A549 (cell line): ENCODE results near the gene SNTG2. TPM values are rescaled to one million over a fixed set of nuclear protein-coding genes. Genes with fewer than 3 reads are reported as not detected.
"Not testable (repeated sequence)": the region's sequence is repeated elsewhere in the genome, so short reads cannot be mapped to it uniquely, and the experiment has no call there.

Source experiments
- ATAC-seq, 2 experiments: fragments of 200-7000 bp in 1 of 2; fragments of >200 bp in 1 of 2; cut with Nextera tagmentation in 1 of 2; cut with Tn5 transposase in 1 of 2; 3 replicates each; pipeline versions ENCODE4 v1.8.0 to v1.9.1; 2018 to 2020; ENCODE audit warnings: mild to moderate bottlenecking in 1 of 2, moderate library complexity in 1 of 2
- CTCF ChIA-PET: fragments of 300-600 bp; sonication (Branson Sonifier 250); formaldehyde crosslinking; extraction: SDS; loops from one replicate; lab custom pipeline; 2021; ENCODE audit warnings: antibody characterized with exemption, inconsistent platforms; lab: Yijun Ruan, JAX
- POLR2A ChIA-PET: fragments of 350-600 bp; formaldehyde crosslinking; extraction: SDS; loops from one replicate; lab custom pipeline; 2021; ENCODE audit warnings: antibody characterized with exemption, inconsistent platforms; lab: Yijun Ruan, JAX
- DNase-seq, 2 experiments: peaks; one replicate each; pipeline versions ENCODE4 v3.0.0 to v3.0.0-alpha.2; 2011 to 2016; ENCODE audit warnings: low read depth in 1 of 2, low spot score in 1 of 2
- FAIRE-seq: peaks from 2 replicates; lab custom pipeline; 2011; peaks lifted over from hg19 to GRCh38; lab: Jason Lieb, UNC
- H3K27ac ChIP-seq, 2 experiments: fragments of >200 bp; sonication (Bioruptor Twin); formaldehyde crosslinking; 3 replicates each; pipeline ENCODE4 v1.5.1; 2016 to 2017
- H3K4me1 ChIP-seq: fragments of >200 bp; sonication (Bioruptor Twin); formaldehyde crosslinking; 3 replicates; pipeline ENCODE4 v1.6.1; 2016
- H3K4me2 ChIP-seq: fragments of >200 bp; sonication (Bioruptor Twin); formaldehyde crosslinking; 3 replicates; pipeline ENCODE4 v1.6.1; 2016
- H3K4me3 ChIP-seq: fragments of >200 bp; sonication (Bioruptor Twin); formaldehyde crosslinking; 3 replicates; pipeline ENCODE4 v1.5.1; 2016
- H3K9me3 ChIP-seq: fragments of >200 bp; sonication (Bioruptor Twin); formaldehyde crosslinking; 3 replicates; pipeline ENCODE4 v1.6.1; 2016
- BCL3 ChIP-seq: fragments of >200 bp; sonication (Bioruptor Twin); formaldehyde crosslinking; IDR thresholded peaks from 3 replicates; pipeline ENCODE4 v1.6.1; 2016
- BHLHE40 ChIP-seq: IDR thresholded peaks from 2 replicates; pipeline ENCODE4 v1.6.1; 2012; ENCODE audit warnings: low read depth, low read length, inconsistent platforms
- CBX2 ChIP-seq: fragments of 200-600 bp; sonication (generic); IDR thresholded peaks from 2 replicates; pipeline ENCODE4 v1.6.1; 2016; ENCODE audit warnings: low read depth, mild to moderate bottlenecking, borderline replicate concordance
- FOSB ChIP-seq: fragments of 250-450 bp; sonication (Bioruptor Pico); IDR thresholded peaks from 2 replicates; pipeline ENCODE4 v1.5.0; 2020; ENCODE audit warnings: mild to moderate bottlenecking, moderate library complexity
- FOSL2 ChIP-seq, 2 experiments: fragments of 450-650 bp in 1 of 2; fragments of >200 bp in 1 of 2; sonication (Bioruptor Twin) in 1 of 2; formaldehyde crosslinking; IDR thresholded peaks; 2 replicates each; pipeline versions ENCODE4 v1.5.0 to v1.6.1; 2016 to 2020; ENCODE audit warnings: mild to moderate bottlenecking in 1 of 2, moderate library complexity in 1 of 2
- GATA3 ChIP-seq: IDR thresholded peaks from 2 replicates; pipeline ENCODE4 v1.6.1; 2012; ENCODE audit warnings: borderline replicate concordance
- HEYL ChIP-seq: fragments of 250-450 bp; sonication (Bioruptor Pico); IDR thresholded peaks from 2 replicates; pipeline ENCODE4 v1.8.0; 2021; ENCODE audit warnings: mild to moderate bottlenecking, moderate library complexity
- HMGXB4 ChIP-seq: fragments of 250-450 bp; sonication (Bioruptor Pico); IDR thresholded peaks from 2 replicates; pipeline ENCODE4 v1.5.0; 2021; ENCODE audit warnings: mild to moderate bottlenecking, moderate library complexity, borderline replicate concordance
- HOXA7 ChIP-seq: fragments of 250-450 bp; sonication (Bioruptor Pico); IDR thresholded peaks from 2 replicates; pipeline ENCODE4 v1.5.0; 2020; ENCODE audit warnings: mild to moderate bottlenecking, moderate library complexity
- JUN ChIP-seq, 2 experiments: fragments of >200 bp; sonication (Bioruptor Twin); formaldehyde crosslinking; IDR thresholded peaks; 2 replicates in 1 of 2; 3 replicates in 1 of 2; pipeline ENCODE4 v1.6.1; 2016 to 2017
- JUNB ChIP-seq: fragments of >200 bp; sonication (Bioruptor Twin); formaldehyde crosslinking; IDR thresholded peaks from 2 replicates; pipeline ENCODE4 v1.6.1; 2016
- MAZ ChIP-seq: fragments of 150-350 bp; IDR thresholded peaks from 2 replicates; pipeline ENCODE4 v1.6.1; 2014; ENCODE audit warnings: antibody characterized with exemption, low read depth, low read length, borderline replicate concordance
- MYC ChIP-seq: IDR thresholded peaks from 2 replicates; pipeline ENCODE4 v1.6.1; 2012; ENCODE audit warnings: mild to moderate bottlenecking, inconsistent platforms, low read length, improper control_type of control experiment, borderline replicate concordance
- NR3C1 ChIP-seq: fragments of >200 bp; sonication (Bioruptor Twin); formaldehyde crosslinking; IDR thresholded peaks from 3 replicates; pipeline ENCODE4 v1.6.1; 2017
- POLR2AphosphoS2 ChIP-seq: conservative IDR thresholded peaks from 2 replicates; pipeline ENCODE4 v1.6.1; 2012; ENCODE audit warnings: low read length, improper control_type of control experiment, inconsistent platforms
- RAD21 ChIP-seq, 2 experiments: fragments of >200 bp in 1 of 2; sonication (Bioruptor Twin) in 1 of 2; formaldehyde crosslinking in 1 of 2; IDR thresholded peaks in 1 of 2; conservative IDR thresholded peaks in 1 of 2; 2 replicates in 1 of 2; 3 replicates in 1 of 2; pipeline ENCODE4 v1.6.1; 2012 to 2018; ENCODE audit warnings: inconsistent platforms in 1 of 2
- RARB ChIP-seq: fragments of 250-450 bp; sonication (Bioruptor Pico); IDR thresholded peaks from 2 replicates; pipeline ENCODE4 v1.8.0; 2021; ENCODE audit warnings: mild to moderate bottlenecking, moderate library complexity
- REST ChIP-seq: fragments of 200-600 bp; sonication (generic); IDR thresholded peaks from 2 replicates; pipeline ENCODE4 v1.6.1; 2016; ENCODE audit warnings: antibody characterized with exemption, mild to moderate bottlenecking, moderate library complexity
- ZC3H11A ChIP-seq: fragments of 450-650 bp; IDR thresholded peaks from 2 replicates; pipeline ENCODE4 v1.6.1; 2014; ENCODE audit warnings: antibody characterized with exemption, mild to moderate bottlenecking
- WGBS: methylation state at CpG from one replicate; pipeline ENCODE4 v1.1.6; 2017; ENCODE audit errors: missing lambda C conversion rate; 5-methylcytosine and 5-hydroxymethylcytosine counted together
- polyA plus RNA-seq, 4 experiments: library from polyadenylated mRNA; depleted of rRNA in 3 of 4; stranded (reverse); fragments of >200 nt; fragmentation: RNase III in 1 of 4; extraction: RNeasy Plus Mini Kit Qiagen cat#74134 plus additional on column Dnase treatment in 1 of 4; gene quantifications; 2 replicates in 3 of 4; 3 replicates in 1 of 4; pipeline ENCODE4 v1.2.3, GENCODE V29; 2011 to 2017

SNTG2 gene
- polyA plus RNA-seq, 2 of the 4 experiments (the other 2 are of a cell fraction) = not detected

GRCh38 chr2:1130922-1131321, 180.3 kb downstream of the SNTG2 start:
- no peak overlapping the region for H3K4me2 ChIP-seq
- ATAC-seq = no peak
- no peaks in the 10 kb centered on the region for H3K4me1 ChIP-seq
- CTCF ChIA-PET = interaction anchor here (1.7 kb wide), 1 partner anchor 10 kb away, joined by 8 read pairs; no protein-coding TSS in a partner anchor
- POLR2A ChIA-PET = no interaction called here
- no peak overlapping the region for H3K4me3 ChIP-seq
- WGBS = 9% methylated on average over 2 of the region's 2 CpGs
- no peak for FAIRE-seq
- no peaks in the 10 kb centered on the region for H3K9me3 ChIP-seq
- no peak for TF ChIP-seq REST
- TF ChIP-seq, all 56 proteins: peak for 0
- no peak overlapping the region for H3K27ac ChIP-seq
- no peak for DNase-seq

- CTCF ChIA-PET = no interaction called here
- H3K27ac ChIP-seq = no peak overlapping the region
- FAIRE-seq (no peak), DNase-seq (no peak), ATAC-seq (no peak)
- 43% methylated on average over 14 of the region's 14 CpGs for WGBS
- TF ChIP-seq NR3C1 (no peak), BHLHE40 (no peak), POLR2AphosphoS2 (no peak), HEYL (CRISPR knock-in tag) (no peak), ZC3H11A (no peak), HMGXB4 (CRISPR knock-in tag) (no peak), CBX2 (no peak), FOSB (no peak), RAD21 (conservative IDR thresholded peaks at IDR 0.05 in 1 of 2, IDR thresholded peaks at IDR 0.05 in 1 of 2) (no peak), MAZ (no peak), GATA3 (no peak), JUN (IDR thresholded peaks at IDR 0.05) (no peak), FOSL2 (IDR thresholded peaks at IDR 0.05) (no peak), FOSL2 (CRISPR knock-in tag; IDR thresholded peaks at IDR 0.05) (no peak), JUNB (no peak), RARB (CRISPR knock-in tag) (no peak), BCL3 (no peak), MYC (no peak), HOXA7 (CRISPR knock-in tag) (no peak)
- H3K9me3 ChIP-seq = no peaks in the 10 kb centered on the region
- POLR2A ChIA-PET = no interaction called here
- H3K4me1 ChIP-seq = no peaks in the 10 kb centered on the region
- H3K4me2 ChIP-seq = no peak overlapping the region
- H3K4me3 ChIP-seq = no peak overlapping the region
Observed at GRCh38 chr2:1132328-1132969, 181.8 kb downstream of the SNTG2 start.

GRCh38 chr2:1133896-1134295, 183.2 kb downstream of the SNTG2 start:
- H3K4me3 ChIP-seq, FAIRE-seq, POLR2A ChIA-PET, CTCF ChIA-PET, H3K9me3 ChIP-seq, ATAC-seq, H3K4me1 ChIP-seq, H3K4me2 ChIP-seq, DNase-seq, H3K27ac ChIP-seq: not testable (repeated sequence)
- 48% methylated on average over 16 of the region's 16 CpGs for WGBS
